ENCODE measurements around the gene XYLB.

Gene XYLB

GRCh38 chr3:38457111-38458003 is 110.8 kb downstream of the XYLB start:
- DNase-seq: no peak

- DNase-seq: no peak
Measured at GRCh38 chr3:38458796-38459498, 112.4 kb downstream of the XYLB start.

GRCh38 chr3:38459499-38460048 is 113.0 kb downstream of the XYLB start:
- DNase-seq: no peak

GRCh38 chr3:38460377-38461270 is 114.0 kb downstream of the XYLB start:
- no peak for DNase-seq
